ENCODE results near the gene SIRT7. TPM values are rescaled to one million over a fixed set of nuclear protein-coding genes. Genes with fewer than 3 reads are reported as not detected.

The SIRT7 gene
- total and polyA plus RNA-seq, 7 donors = 11.4 to 62.2 (median 28.8) TPM

DNA sequence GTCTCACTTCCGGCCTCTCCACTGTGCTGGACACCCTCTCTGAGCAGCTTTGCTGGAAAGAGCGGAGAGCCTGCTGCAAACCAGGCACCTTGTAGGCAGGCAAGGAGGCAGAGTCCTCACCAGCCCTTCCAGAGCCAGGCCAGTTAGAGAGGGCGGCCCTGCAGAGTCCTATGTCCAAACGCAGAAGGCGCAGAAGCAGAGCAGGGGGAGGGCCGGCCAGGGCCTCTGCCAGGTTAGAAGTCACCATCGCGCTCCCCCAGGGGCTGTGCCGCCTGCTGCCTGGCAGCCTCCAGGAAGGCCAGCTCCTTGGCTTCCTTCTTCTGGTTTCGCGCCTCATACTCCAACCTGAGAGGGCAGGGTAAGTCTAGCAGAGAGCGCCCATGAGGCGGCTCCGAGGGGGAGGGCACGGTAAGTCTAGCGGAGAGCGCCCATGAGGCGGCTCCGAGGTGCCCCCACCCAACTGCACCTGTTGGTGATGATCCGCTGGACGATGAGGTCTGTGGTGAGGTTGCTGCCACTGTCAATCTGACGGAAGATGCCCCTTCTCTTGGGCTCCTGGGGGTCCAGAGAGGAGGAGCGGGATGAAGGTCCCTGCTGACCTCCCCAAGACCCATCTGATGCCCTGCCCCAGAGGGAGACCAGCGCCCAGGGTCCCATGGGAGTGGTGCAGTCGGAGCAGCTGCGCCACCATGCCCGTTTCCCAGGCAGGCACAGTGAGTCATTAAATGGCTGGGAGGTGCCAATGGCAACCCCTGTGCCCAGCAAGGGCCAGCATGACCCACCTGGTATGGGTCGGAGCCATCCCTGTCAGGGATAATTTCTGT is 13.2 kb downstream of the SIRT7 start:
- H3K4me3 ChIP-seq = no peak overlapping the region
- no peak overlapping the region for H3K27ac ChIP-seq
- intact Hi-C loops (cut with DNase I) = no loop called here
- H3K4me1 ChIP-seq = peaks cover 0 to 15% (median 14%) of the 10 kb centered on the region in 4 donors
- H3K27me3 ChIP-seq = peaks cover 4 to 27% (median 23%) of the 10 kb centered on the region in 3 donors
- peaks cover 0 to 21% (median 5%) of the 10 kb centered on the region in 4 donors for H3K36me3 ChIP-seq
- H3K9me3 ChIP-seq = no peaks in the 10 kb centered on the region
- no peak for DNase-seq
- WGBS, 2 donors = 91% methylated on average over 28 of the region's 28 CpGs
- TF ChIP-seq, protein P1, sequence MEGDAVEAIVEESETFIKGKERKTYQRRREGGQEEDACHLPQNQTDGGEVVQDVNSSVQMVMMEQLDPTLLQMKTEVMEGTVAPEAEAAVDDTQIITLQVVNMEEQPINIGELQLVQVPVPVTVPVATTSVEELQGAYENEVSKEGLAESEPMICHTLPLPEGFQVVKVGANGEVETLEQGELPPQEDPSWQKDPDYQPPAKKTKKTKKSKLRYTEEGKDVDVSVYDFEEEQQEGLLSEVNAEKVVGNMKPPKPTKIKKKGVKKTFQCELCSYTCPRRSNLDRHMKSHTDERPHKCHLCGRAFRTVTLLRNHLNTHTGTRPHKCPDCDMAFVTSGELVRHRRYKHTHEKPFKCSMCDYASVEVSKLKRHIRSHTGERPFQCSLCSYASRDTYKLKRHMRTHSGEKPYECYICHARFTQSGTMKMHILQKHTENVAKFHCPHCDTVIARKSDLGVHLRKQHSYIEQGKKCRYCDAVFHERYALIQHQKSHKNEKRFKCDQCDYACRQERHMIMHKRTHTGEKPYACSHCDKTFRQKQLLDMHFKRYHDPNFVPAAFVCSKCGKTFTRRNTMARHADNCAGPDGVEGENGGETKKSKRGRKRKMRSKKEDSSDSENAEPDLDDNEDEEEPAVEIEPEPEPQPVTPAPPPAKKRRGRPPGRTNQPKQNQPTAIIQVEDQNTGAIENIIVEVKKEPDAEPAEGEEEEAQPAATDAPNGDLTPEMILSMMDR (IDR thresholded peaks at IDR 0.05) = no peak
- TF ChIP-seq POLR2A (IDR thresholded peaks at IDR 0.05) (no peak), POLR2AphosphoS5 (IDR thresholded peaks at IDR 0.05) (no peak), EP300 (IDR thresholded peaks at IDR 0.05) (no peak)

DNA sequence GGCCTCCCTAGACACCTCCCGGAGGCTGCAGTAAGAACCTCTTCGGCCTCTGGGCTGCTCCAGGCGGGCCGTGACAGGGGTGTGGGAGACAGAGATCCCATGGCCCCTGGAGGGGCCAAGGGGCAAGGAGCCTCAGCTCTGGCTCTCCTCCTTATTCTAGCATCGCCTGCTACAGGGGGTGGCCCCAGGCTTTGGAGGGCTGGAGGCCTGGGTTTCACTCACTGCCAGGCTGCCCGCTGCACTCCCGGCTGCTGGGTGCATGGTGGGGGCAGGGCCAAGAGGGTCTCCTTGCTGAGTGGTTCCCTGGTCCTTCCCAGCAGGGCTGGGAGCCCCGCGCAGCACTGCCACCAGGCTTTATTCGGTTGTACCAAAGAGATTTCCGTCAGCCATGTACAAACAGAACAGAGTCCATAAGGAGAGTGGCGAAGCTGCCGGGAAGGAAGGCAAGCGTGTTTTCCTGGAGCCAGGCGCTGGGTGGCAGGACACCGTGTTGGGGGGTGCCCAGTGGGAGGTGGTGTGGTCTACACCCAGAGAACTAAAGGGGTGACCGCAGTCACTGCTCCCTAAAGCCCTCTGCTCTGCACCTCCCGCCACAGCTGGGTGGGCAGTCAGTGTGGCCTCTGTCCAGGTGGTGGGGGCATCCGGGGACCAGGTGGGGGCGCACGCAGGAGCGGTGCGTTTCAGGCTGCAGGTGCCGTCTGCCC is 13.9 kb downstream of the SIRT7 start:
- Histone ChIP-seq H3K27me3 (peaks cover 4 to 27% (median 23%) of the 10 kb centered on the region in 3 donors), H3K4me1 (peaks cover 0 to 15% (median 14%) of the 10 kb centered on the region in 4 donors), H3K9me3 (no peaks in the 10 kb centered on the region), H3K27ac (no peak overlapping the region), H3K4me3 (no peak overlapping the region), H3K36me3 (peaks cover 0 to 29% (median 13%) of the 10 kb centered on the region in 4 donors)
- DNase-seq = no peak
- WGBS, 2 donors = 95% methylated on average over 24 of the region's 24 CpGs
- intact Hi-C loops (cut with DNase I) = no loop called here
- no peak for TF ChIP-seq POLR2AphosphoS5 (IDR thresholded peaks at IDR 0.05)
- TF ChIP-seq, protein P1 (IDR thresholded peaks at IDR 0.05) = no peak
- TF ChIP-seq EP300 (IDR thresholded peaks at IDR 0.05) = no peak
- TF ChIP-seq POLR2A (IDR thresholded peaks at IDR 0.05) = no peak

DNA sequence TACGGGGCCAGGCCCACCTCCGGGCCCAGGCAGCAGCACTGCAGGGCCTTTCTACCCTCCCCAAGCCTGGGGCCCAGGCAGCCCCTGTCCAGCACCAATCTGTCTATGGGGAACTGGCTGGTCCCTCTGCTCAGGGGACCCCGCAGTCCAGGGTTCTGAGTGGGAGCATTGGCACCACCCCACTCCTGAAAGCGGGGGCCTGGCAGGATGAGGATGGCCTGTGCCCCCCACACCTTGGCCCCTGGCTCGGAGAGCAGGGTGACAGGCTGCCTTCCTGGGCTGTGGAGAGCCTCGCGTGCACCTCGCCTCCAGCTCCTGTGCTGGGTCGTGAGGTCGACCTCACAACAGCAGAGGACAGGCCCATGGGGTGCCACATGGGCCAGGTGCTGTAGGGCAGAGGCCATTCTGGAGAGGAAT is 14.6 kb downstream of the SIRT7 start:
- H3K27ac ChIP-seq = no peak overlapping the region
- H3K4me1 ChIP-seq = peaks cover 0 to 15% (median 14%) of the 10 kb centered on the region in 4 donors
- WGBS, 2 donors = 92 to 95% methylated on average over 10 of the region's 10 CpGs
- no peak for DNase-seq
- H3K27me3 ChIP-seq = peaks cover 4 to 27% (median 23%) of the 10 kb centered on the region in 3 donors
- TF ChIP-seq, protein P1 (IDR thresholded peaks at IDR 0.05) = no peak
- TF ChIP-seq POLR2A (IDR thresholded peaks at IDR 0.05) (no peak), POLR2AphosphoS5 (IDR thresholded peaks at IDR 0.05) (no peak), EP300 (IDR thresholded peaks at IDR 0.05) (no peak)
- intact Hi-C loops (cut with DNase I) = no loop called here
- H3K9me3 ChIP-seq = no peaks in the 10 kb centered on the region
- H3K36me3 ChIP-seq = peaks cover 0 to 33% (median 18%) of the 10 kb centered on the region in 4 donors
- no peak overlapping the region for H3K4me3 ChIP-seq

DNA sequence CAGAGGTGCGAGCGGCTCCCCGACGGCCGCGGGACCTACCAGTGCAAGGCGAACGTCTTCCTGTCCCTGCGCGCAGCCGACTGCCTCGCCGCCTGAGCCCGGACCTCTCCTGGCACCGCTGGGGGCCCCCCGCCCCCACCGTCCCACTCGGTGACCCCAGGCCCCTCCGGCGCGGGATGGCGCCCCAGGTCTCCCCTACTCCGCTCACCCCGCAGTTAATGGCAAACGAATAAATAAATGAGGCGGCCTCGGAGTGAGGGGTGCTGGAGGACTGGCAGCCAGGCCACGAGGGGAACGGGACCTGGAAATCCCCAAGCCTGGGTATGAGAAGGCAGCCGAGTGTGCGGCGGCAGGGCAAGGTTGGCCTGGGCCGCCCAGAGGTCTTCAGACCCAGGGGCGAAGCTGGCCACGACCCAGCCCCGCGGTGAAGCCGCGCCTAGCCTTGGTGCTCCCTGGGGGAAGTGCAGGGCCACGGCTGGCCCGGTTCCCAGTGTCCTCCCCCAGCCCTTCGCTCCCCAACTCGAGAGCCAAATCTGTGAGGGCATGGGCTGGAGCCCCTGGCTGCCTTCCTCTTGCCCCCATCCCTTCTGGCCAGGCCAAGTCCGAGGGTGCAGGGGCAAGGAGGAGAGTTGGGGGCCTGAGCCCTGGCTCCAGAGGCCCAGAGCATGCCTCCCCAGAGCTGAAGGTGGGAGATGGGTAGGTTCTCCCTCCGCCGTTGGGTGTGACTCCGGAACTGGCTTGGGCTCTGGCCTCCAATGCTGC is 15.1 kb downstream of the SIRT7 start:
- Histone ChIP-seq H3K4me3 (peak overlapping the region in 3 of 4 donors; percentile 29 to 46 (median 39)), H3K36me3 (peaks cover 0 to 35% (median 24%) of the 10 kb centered on the region in 4 donors), H3K27ac (no peak overlapping the region), H3K4me1 (peaks cover 0 to 15% (median 14%) of the 10 kb centered on the region in 4 donors), H3K27me3 (peaks cover 4 to 27% (median 23%) of the 10 kb centered on the region in 3 donors), H3K9me3 (no peaks in the 10 kb centered on the region)
- WGBS, 2 donors = 24 to 41% methylated on average over 47 of the region's 47 CpGs
- intact Hi-C loops (cut with DNase I) = no loop called here
- no peak for DNase-seq
- TF ChIP-seq, protein P1 (IDR thresholded peaks at IDR 0.05) = no peak
- TF ChIP-seq EP300 (IDR thresholded peaks at IDR 0.05) (no peak), POLR2AphosphoS5 (IDR thresholded peaks at IDR 0.05) (no peak), POLR2A (IDR thresholded peaks at IDR 0.05) (no peak)
